Activated T-helper 17 cell treated with anti-CD3 and anti-CD28 coated beads, Interleukin-2, amount 50 U/mL, for 72 hours (primary cell): Measurements from ENCODE around the gene PARP3. TPM values are rescaled to one million over a fixed set of nuclear protein-coding genes. Genes with fewer than 3 reads are reported as not detected.

Source experiments
- ATAC-seq: fragments of 150-1000 bp; cut with Tn5 transposase; replicated peaks from 2 replicates; pipeline ENCODE4 v1.10.0; 2021; ENCODE audit warnings: mild to moderate bottlenecking, moderate library complexity
- H3K27ac Mint-ChIP-seq: one replicate; pipeline ENCODE4 v1.8.0; 2022; ENCODE audit warnings: mixed read lengths
- H3K27me3 Mint-ChIP-seq: one replicate; pipeline ENCODE4 v1.8.0; 2022; ENCODE audit warnings: mixed read lengths
- H3K36me3 Mint-ChIP-seq: one replicate; pipeline ENCODE4 v1.8.0; 2022; ENCODE audit warnings: low read depth, mild to moderate bottlenecking, mixed read lengths
- H3K4me1 Mint-ChIP-seq: one replicate; pipeline ENCODE4 v1.8.0; 2022; ENCODE audit warnings: mixed read lengths
- H3K4me3 Mint-ChIP-seq: one replicate; pipeline ENCODE4 v1.8.0; 2022; ENCODE audit warnings: mild to moderate bottlenecking, mixed read lengths
- H3K9me3 Mint-ChIP-seq: one replicate; pipeline ENCODE4 v1.8.0; 2022; ENCODE audit warnings: mixed read lengths
- total RNA-seq, 2 donors: library from RNA; stranded (reverse); gene quantifications; one replicate each; pipeline ENCODE4 v1.2.3, GENCODE V29; 2022

Gene PARP3
- total RNA-seq, 2 donors from 2014 or later, result 10.4 to 13.4 TPM

- Mint-ChIP-seq H3K4me3 (no peak overlapping the region), H3K4me1 (peaks cover 11% of the 10 kb centered on the region), H3K36me3 (peaks cover 4% of the 10 kb centered on the region), H3K9me3 (no peaks in the 10 kb centered on the region), H3K27ac (no peak overlapping the region), H3K27me3 (no peaks in the 10 kb centered on the region)
- ATAC-seq, result no peak
These were observed 21.8 kb downstream of the PARP3 start for GRCh38 chr3:51963951-51964451.

- no peak for ATAC-seq
- no peaks in the 10 kb centered on the region for H3K9me3 Mint-ChIP-seq
- H3K36me3 Mint-ChIP-seq, result peaks cover 4% of the 10 kb centered on the region
- no peaks in the 10 kb centered on the region for H3K27me3 Mint-ChIP-seq
- H3K27ac Mint-ChIP-seq, result peak overlapping the region; percentile 34
- no peak overlapping the region for H3K4me3 Mint-ChIP-seq
- H3K4me1 Mint-ChIP-seq, result peaks cover 14% of the 10 kb centered on the region
These were observed 22.4 kb downstream of the PARP3 start for GRCh38 chr3:51964521-51964920.

DNA sequence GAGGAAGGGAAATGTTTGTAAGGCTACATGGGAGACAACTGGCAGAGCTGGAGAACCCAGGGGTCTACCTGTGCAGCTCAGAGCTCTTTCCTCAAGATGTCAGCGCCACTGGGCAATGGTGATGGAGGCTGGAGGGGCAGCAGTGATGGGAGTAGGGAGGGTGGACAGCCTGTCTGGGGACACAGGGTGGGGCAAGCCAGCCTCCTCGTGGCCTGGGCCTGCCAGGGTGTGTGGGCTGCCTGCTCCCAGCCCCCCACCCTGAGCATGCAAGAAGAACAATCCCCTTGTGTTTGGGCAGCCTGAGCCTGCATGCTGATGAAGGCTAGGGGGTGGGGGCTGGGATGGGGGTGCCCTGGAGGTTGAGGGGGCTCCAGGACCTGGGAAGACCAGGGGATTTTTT, 23.9 kb downstream of the PARP3 start:
- H3K27me3 Mint-ChIP-seq, result no peaks in the 10 kb centered on the region
- peaks cover 14% of the 10 kb centered on the region for H3K4me1 Mint-ChIP-seq
- H3K9me3 Mint-ChIP-seq, result no peaks in the 10 kb centered on the region
- H3K4me3 Mint-ChIP-seq, result peak overlapping the region; percentile 65
- no peak for ATAC-seq
- no peak overlapping the region for H3K27ac Mint-ChIP-seq
- peaks cover 4% of the 10 kb centered on the region for H3K36me3 Mint-ChIP-seq

GRCh38 chr3:51966486-51966885, 24.3 kb downstream of the PARP3 start:
- Mint-ChIP-seq H3K27me3 (no peaks in the 10 kb centered on the region), H3K4me3 (peak overlapping the region; percentile 65), H3K36me3 (peaks cover under 1% of the 10 kb centered on the region), H3K27ac (peak overlapping the region; percentile 77), H3K9me3 (no peaks in the 10 kb centered on the region), H3K4me1 (peaks cover 14% of the 10 kb centered on the region)
- no peak for ATAC-seq

- H3K4me1 Mint-ChIP-seq, result peaks cover 14% of the 10 kb centered on the region
- H3K4me3 Mint-ChIP-seq, result peak overlapping the region; percentile 65
- peak; percentile 81 for ATAC-seq
- peak overlapping the region; percentile 77 for H3K27ac Mint-ChIP-seq
- no peaks in the 10 kb centered on the region for H3K27me3 Mint-ChIP-seq
- H3K36me3 Mint-ChIP-seq, result no peaks in the 10 kb centered on the region
- no peaks in the 10 kb centered on the region for H3K9me3 Mint-ChIP-seq
These were observed 24.8 kb downstream of the PARP3 start for GRCh38 chr3:51966922-51967383.

- Mint-ChIP-seq H3K36me3 (no peaks in the 10 kb centered on the region), H3K4me3 (peak within 1 kb of the TSS; percentile 71), H3K4me1 (peaks cover 14% of the 10 kb centered on the region), H3K27me3 (no peaks in the 10 kb centered on the region), H3K27ac (peak within 1 kb of the TSS; percentile 77), H3K9me3 (no peaks in the 10 kb centered on the region)
- peak; percentile 79 for ATAC-seq
These were observed 25.4 kb downstream of the PARP3 start, which contains the start of gene PCBP4 for GRCh38 chr3:51967384-51968169. Gene PCBP4 (minus strand): TSS chr3:51967454. CDS start chr3:51961240, 6,214 bp downstream.

DNA sequence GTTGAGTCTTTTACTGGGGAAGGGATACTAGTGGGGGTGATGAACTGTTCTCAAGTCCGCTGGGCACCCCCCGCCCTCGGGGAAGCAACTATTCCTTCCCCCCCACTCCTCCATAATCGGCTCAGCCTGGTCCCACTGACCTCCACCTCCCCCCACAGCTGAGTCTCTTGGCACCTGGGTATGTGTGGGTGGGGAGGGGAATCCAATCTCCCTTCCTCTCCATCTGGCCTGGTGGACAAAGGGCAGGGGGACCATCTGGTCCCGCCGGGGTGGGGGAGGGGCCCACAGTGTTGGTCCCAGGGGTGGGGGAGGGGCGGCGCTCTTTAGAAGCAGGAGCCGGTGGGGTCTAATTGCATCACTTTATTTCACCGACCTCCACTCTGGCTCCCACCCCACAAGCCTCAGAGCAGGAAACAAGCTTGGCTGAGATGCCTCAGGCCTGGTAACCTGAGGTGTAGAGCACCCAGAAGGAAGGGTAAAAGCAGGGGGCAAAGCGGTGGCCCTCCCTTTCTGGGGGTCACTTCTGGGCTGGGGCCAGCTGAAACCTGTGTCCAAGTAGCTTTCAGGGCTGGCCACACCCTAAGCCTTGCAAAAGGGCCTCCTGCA, 26.1 kb downstream of the PARP3 start:
- no peaks in the 10 kb centered on the region for H3K9me3 Mint-ChIP-seq
- no peaks in the 10 kb centered on the region for H3K27me3 Mint-ChIP-seq
- peaks cover 14% of the 10 kb centered on the region for H3K4me1 Mint-ChIP-seq
- no peaks in the 10 kb centered on the region for H3K36me3 Mint-ChIP-seq
- H3K27ac Mint-ChIP-seq, result no peak overlapping the region
- H3K4me3 Mint-ChIP-seq, result peak overlapping the region; percentile 71
- no peak for ATAC-seq

- no peak overlapping the region for H3K4me3 Mint-ChIP-seq
- H3K4me1 Mint-ChIP-seq, result peaks cover 14% of the 10 kb centered on the region
- no peak overlapping the region for H3K27ac Mint-ChIP-seq
- no peaks in the 10 kb centered on the region for H3K36me3 Mint-ChIP-seq
- H3K27me3 Mint-ChIP-seq, result no peaks in the 10 kb centered on the region
- no peaks in the 10 kb centered on the region for H3K9me3 Mint-ChIP-seq
- no peak for ATAC-seq
These were observed 26.9 kb downstream of the PARP3 start for GRCh38 chr3:51968883-51969678.

GRCh38 chr3:51969841-51970240, 27.7 kb downstream of the PARP3 start:
- Mint-ChIP-seq H3K4me1 (peaks cover 14% of the 10 kb centered on the region), H3K9me3 (no peaks in the 10 kb centered on the region), H3K27ac (no peak overlapping the region), H3K4me3 (no peak overlapping the region), H3K36me3 (no peaks in the 10 kb centered on the region), H3K27me3 (no peaks in the 10 kb centered on the region)
- no peak for ATAC-seq

- no peaks in the 10 kb centered on the region for H3K27me3 Mint-ChIP-seq
- no peak for ATAC-seq
- peaks cover 13% of the 10 kb centered on the region for H3K4me1 Mint-ChIP-seq
- H3K27ac Mint-ChIP-seq, result no peak overlapping the region
- H3K4me3 Mint-ChIP-seq, result no peak overlapping the region
- no peaks in the 10 kb centered on the region for H3K36me3 Mint-ChIP-seq
- no peaks in the 10 kb centered on the region for H3K9me3 Mint-ChIP-seq
These were observed 28.6 kb downstream of the PARP3 start for GRCh38 chr3:51970606-51971300.

- H3K27me3 Mint-ChIP-seq, result no peaks in the 10 kb centered on the region
- ATAC-seq, result no peak
- no peaks in the 10 kb centered on the region for H3K9me3 Mint-ChIP-seq
- H3K36me3 Mint-ChIP-seq, result no peaks in the 10 kb centered on the region
- H3K4me1 Mint-ChIP-seq, result peaks cover 12% of the 10 kb centered on the region
- H3K27ac Mint-ChIP-seq, result no peak overlapping the region
- no peak overlapping the region for H3K4me3 Mint-ChIP-seq
These were observed 29.2 kb downstream of the PARP3 start for GRCh38 chr3:51971350-51971749.

DNA sequence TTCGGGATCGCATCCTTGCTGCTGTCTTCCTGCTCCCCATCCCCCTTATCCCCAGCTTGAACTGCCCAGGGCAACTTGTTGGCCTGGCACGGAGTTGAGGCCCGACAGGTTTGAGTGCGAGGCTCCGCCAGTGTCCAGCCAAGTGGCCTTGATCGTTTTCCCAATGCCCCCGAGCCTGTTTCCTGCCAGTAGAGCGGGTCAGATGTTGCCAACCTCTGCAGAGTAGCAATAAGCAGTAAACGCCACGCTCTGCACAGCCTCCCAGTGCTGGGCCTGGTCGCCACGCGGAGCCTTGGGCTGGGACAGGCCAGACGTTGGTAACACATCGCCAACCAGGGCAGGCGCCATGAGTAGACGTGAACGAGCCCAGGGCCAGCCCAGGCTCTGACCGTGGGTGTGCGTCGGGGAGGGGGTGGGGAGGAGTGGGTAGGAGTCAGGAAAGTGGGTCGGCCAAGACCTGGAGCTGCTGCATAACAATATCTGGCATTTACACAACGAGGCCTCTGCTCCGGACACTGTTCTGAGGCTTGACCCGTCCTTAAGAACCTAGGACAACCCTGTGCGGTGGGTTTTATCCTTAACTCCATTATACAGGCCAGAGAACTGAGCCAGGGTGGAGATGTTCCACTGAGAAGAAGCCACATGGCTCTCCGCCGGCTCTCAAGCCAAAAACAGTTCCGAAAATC, 32.3 kb downstream of the PARP3 start:
- H3K27me3 Mint-ChIP-seq, result no peaks in the 10 kb centered on the region
- H3K9me3 Mint-ChIP-seq, result no peaks in the 10 kb centered on the region
- H3K36me3 Mint-ChIP-seq, result no peaks in the 10 kb centered on the region
- H3K4me1 Mint-ChIP-seq, result peaks cover 14% of the 10 kb centered on the region
- H3K4me3 Mint-ChIP-seq, result peak overlapping the region; percentile 87
- peak; percentile 43 for ATAC-seq
- H3K27ac Mint-ChIP-seq, result peak overlapping the region; percentile 95

- Mint-ChIP-seq H3K4me1 (peaks cover 14% of the 10 kb centered on the region), H3K4me3 (peak within 1 kb of the TSS; percentile 87), H3K27me3 (no peaks in the 10 kb centered on the region), H3K9me3 (no peaks in the 10 kb centered on the region), H3K36me3 (no peaks in the 10 kb centered on the region), H3K27ac (peak within 1 kb of the TSS; percentile 95)
- ATAC-seq, result peak; percentile 82
These were observed 33.0 kb downstream of the PARP3 start, which contains the start of gene ABHD14A for GRCh38 chr3:51974963-51975851. Gene ABHD14A (plus strand): TSS chr3:51975064. CDS start chr3:51975136, 72 bp downstream.
